HEK293T (cell line): ENCODE results near the gene ELOVL6.

Experiments
- ARNT ChIP-seq: fragments of 450-650 bp; IDR thresholded peaks from 2 replicates; pipeline ENCODE4 v1.6.1; 2017; ENCODE audit warnings: mild to moderate bottlenecking
- BHLHE40 ChIP-seq: fragments of 450-650 bp; IDR thresholded peaks from 2 replicates; pipeline ENCODE4 v1.6.1; 2016; ENCODE audit warnings: mild to moderate bottlenecking, moderate library complexity, borderline replicate concordance
- ELF4 ChIP-seq: fragments of 450-650 bp; IDR thresholded peaks from 2 replicates; pipeline ENCODE4 v1.6.1; 2017; ENCODE audit warnings: antibody characterized with exemption
- FOXA1 ChIP-seq: fragments of 450-650 bp; IDR thresholded peaks from 2 replicates; pipeline ENCODE4 v1.6.1; 2016; ENCODE audit warnings: mild to moderate bottlenecking
- FOXM1 ChIP-seq: fragments of 450-650 bp; IDR thresholded peaks from 2 replicates; pipeline ENCODE4 v1.6.1; 2017; ENCODE audit warnings: mild to moderate bottlenecking, borderline replicate concordance
- HDGF ChIP-seq: fragments of 450-650 bp; IDR thresholded peaks from 2 replicates; pipeline ENCODE4 v1.6.1; 2017; ENCODE audit warnings: antibody characterized with exemption, borderline replicate concordance
- L3MBTL2 ChIP-seq: fragments of 450-650 bp; conservative IDR thresholded peaks from 2 replicates; pipeline ENCODE4 v1.6.1; 2016; ENCODE audit warnings: mild to moderate bottlenecking
- SP1 ChIP-seq: fragments of 450-650 bp; IDR thresholded peaks from 2 replicates; pipeline ENCODE4 v1.6.1; 2017
- TARDBP ChIP-seq: fragments of 450-650 bp; IDR thresholded peaks from 2 replicates; pipeline ENCODE4 v1.6.1; 2016
- TF ChIP-seq, protein P1 (sequence below): fragments of 450-650 bp; IDR thresholded peaks from 2 replicates; pipeline ENCODE4 v1.6.1; 2016

DNA sequence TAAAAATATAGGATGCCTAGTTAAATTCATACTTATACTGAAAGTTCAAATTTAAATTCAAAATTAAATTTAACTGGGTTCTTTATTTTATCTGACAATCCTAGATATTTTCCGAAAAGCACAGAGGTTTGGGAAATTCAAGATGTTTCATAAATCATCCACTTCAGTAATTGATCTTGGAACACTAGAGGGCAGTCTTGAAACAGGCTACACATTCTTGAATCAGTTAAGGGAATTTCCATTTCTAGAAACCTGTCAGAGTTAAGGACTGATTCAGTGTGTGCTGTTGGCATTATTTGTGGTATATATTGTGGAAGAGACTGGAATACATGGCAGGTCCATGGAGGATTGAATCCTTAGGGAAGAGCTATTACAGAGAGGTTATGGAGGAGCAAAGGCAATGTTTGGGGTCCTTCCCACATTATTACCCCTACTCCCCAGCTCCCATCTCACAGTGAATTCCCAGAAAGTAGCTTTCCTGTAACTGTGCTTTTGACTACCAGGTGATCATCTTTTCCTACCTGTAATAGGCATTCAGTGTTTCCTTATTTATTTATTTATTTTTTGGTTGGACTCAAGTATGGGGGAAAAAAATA is 192.9 kb downstream of the ELOVL6 start:
- no peak for TF ChIP-seq SP1
- no peak for TF ChIP-seq L3MBTL2
- no peak for TF ChIP-seq TARDBP
- no peak for TF ChIP-seq ARNT
- TF ChIP-seq HDGF: no peak
- TF ChIP-seq ELF4: no peak
- no peak for TF ChIP-seq FOXA1
- TF ChIP-seq, protein P1, sequence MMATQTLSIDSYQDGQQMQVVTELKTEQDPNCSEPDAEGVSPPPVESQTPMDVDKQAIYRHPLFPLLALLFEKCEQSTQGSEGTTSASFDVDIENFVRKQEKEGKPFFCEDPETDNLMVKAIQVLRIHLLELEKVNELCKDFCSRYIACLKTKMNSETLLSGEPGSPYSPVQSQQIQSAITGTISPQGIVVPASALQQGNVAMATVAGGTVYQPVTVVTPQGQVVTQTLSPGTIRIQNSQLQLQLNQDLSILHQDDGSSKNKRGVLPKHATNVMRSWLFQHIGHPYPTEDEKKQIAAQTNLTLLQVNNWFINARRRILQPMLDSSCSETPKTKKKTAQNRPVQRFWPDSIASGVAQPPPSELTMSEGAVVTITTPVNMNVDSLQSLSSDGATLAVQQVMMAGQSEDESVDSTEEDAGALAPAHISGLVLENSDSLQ: peak; percentile 87
- no peak for TF ChIP-seq FOXM1
- TF ChIP-seq BHLHE40: no peak
